ENCODE measurements around the gene DICER1. TPM values are rescaled to one million over a fixed set of nuclear protein-coding genes. Genes with fewer than 3 reads are reported as not detected.

Gene DICER1
- polyA plus RNA-seq, 1 donor from 2014 or later = 93.8 TPM

- Histone ChIP-seq H3K36me3 (ENCODE audit: insufficient read depth, low read length) (peaks cover 21% of the 10 kb centered on the region), H4K20me1 (ENCODE audit: insufficient read depth) (no peaks in the 10 kb centered on the region), H3F3A (ENCODE audit: insufficient read depth, low read length, poor library complexity, severe bottlenecking) (no peaks in the 10 kb centered on the region), H3K79me2 (replicated peaks; ENCODE audit: insufficient read depth, low read length) (peaks cover 16% of the 10 kb centered on the region), H3K9ac (ENCODE audit: low read length) (no peak overlapping the region), H3K4me2 (ENCODE audit: low read length) (no peak overlapping the region), H3K27ac (ENCODE audit: low read length) (no peak overlapping the region), H3K4me3 (ENCODE audit: low read length) (no peak overlapping the region), H3K9me3 (ENCODE audit: low read length) (no peaks in the 10 kb centered on the region), H3K27me3 (ENCODE audit: insufficient read depth, low read depth, low read length) (no peaks in the 10 kb centered on the region), H2AFZ (ENCODE audit: low read depth, low read length) (no peak overlapping the region), H3K9me2 (ENCODE audit: insufficient read depth, low read length) (no peaks in the 10 kb centered on the region)
- TF ChIP-seq SMC3 (conservative IDR thresholded peaks at IDR 0.05; ENCODE audit: poor library complexity) (no peak), POLR2AphosphoS5 (IDR thresholded peaks at IDR 0.05) (no peak), MXI1 (conservative IDR thresholded peaks at IDR 0.05; ENCODE audit: poor library complexity, severe bottlenecking) (no peak), EP300 (conservative IDR thresholded peaks at IDR 0.05; ENCODE audit: poor library complexity, severe bottlenecking) (no peak), REST (IDR thresholded peaks at IDR 0.05; ENCODE audit: borderline replicate concordance) (no peak), CTCF (IDR thresholded peaks at IDR 0.05; ENCODE audit: poor library complexity, severe bottlenecking) (no peak), TAF1 (IDR thresholded peaks at IDR 0.05; ENCODE audit: low read depth) (no peak), RAD21 (conservative IDR thresholded peaks at IDR 0.05) (no peak), EZH2 (IDR thresholded peaks at IDR 0.05; ENCODE audit: borderline replicate concordance, insufficient read depth, low read length, poor library complexity, severe bottlenecking) (no peak)
These were observed 54.7 kb downstream of the DICER1 start for GRCh38 chr14:95102680-95103044.

- no peak overlapping the region for H3K27ac ChIP-seq (ENCODE audit: low read length)
- H3K9me2 ChIP-seq (ENCODE audit: insufficient read depth, low read length) = no peaks in the 10 kb centered on the region
- H3K36me3 ChIP-seq (ENCODE audit: insufficient read depth, low read length) = peaks cover 19% of the 10 kb centered on the region
- H3K4me2 ChIP-seq (ENCODE audit: low read length) = no peak overlapping the region
- no peaks in the 10 kb centered on the region for H3F3A ChIP-seq (ENCODE audit: insufficient read depth, low read length, poor library complexity, severe bottlenecking)
- no peaks in the 10 kb centered on the region for H4K20me1 ChIP-seq (ENCODE audit: insufficient read depth)
- no peak overlapping the region for H2AFZ ChIP-seq (ENCODE audit: low read depth, low read length)
- no peak overlapping the region for H3K9ac ChIP-seq (ENCODE audit: low read length)
- H3K79me2 ChIP-seq (replicated peaks; ENCODE audit: insufficient read depth, low read length) = peaks cover 16% of the 10 kb centered on the region
- no peaks in the 10 kb centered on the region for H3K9me3 ChIP-seq (ENCODE audit: low read length)
- H3K4me3 ChIP-seq (ENCODE audit: low read length) = no peak overlapping the region
- TF ChIP-seq RAD21 (conservative IDR thresholded peaks at IDR 0.05) (no peak), CTCF (IDR thresholded peaks at IDR 0.05; ENCODE audit: poor library complexity, severe bottlenecking) (no peak), EZH2 (IDR thresholded peaks at IDR 0.05; ENCODE audit: borderline replicate concordance, insufficient read depth, low read length, poor library complexity, severe bottlenecking) (no peak), MXI1 (conservative IDR thresholded peaks at IDR 0.05; ENCODE audit: poor library complexity, severe bottlenecking) (no peak)
- H3K27me3 ChIP-seq (ENCODE audit: insufficient read depth, low read depth, low read length) = no peaks in the 10 kb centered on the region
These were observed 55.3 kb downstream of the DICER1 start for GRCh38 chr14:95101736-95102679.

Data from neural cell (in vitro differentiated cells).